ENCODE measurements around the gene ALOX5. TPM values are rescaled to one million over a fixed set of nuclear protein-coding genes. Genes with fewer than 3 reads are reported as not detected.
"Not testable (repeated sequence)": the region's sequence is repeated elsewhere in the genome, so short reads cannot be mapped to it uniquely, and the experiment has no call there.

Gene ALOX5
- total RNA-seq, 1 experiment from 2014 or later, result 6.1 TPM

DNA sequence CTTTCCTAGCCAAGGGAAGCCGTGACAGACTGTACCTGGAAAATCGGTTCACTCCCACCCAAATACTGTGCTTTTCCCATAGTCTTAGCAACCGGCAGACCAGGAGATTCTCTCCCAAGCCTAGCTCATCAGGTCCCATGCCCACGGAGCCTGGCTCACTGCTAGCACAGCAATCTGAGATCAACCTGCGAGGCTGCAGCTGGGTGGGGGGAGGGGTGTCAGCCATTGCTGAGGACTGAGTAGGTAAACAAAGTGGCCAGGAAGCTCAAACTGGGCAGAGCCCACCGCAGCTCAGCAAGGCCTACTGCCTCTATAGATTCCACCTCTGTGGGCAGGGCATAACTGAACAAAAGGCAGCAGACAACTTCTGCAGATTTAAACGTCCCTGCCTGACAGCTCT lies 15.1 kb upstream of the ALOX5 start:
- RAD21 ChIA-PET (ENCODE audit: low non-redundant PET in 1 of 2, low total read pairs in 2 of 2, uncharacterized antibody in 2 of 2, unreplicated experiment in 2 of 2); BruUV-seq (replicated peaks); H3K9me2 ChIP-seq (ENCODE audit: insufficient read depth); H3K4me1 ChIP-seq (ENCODE audit: control insufficient read depth in 1 of 2, insufficient read depth in 2 of 2, low read length in 2 of 2); H3K4me2 ChIP-seq (ENCODE audit: low read length); ATAC-seq; H3K4me3 ChIP-seq (replicated peaks in 1 of 2; ENCODE audit: low read depth in 1 of 2, low read length in 2 of 2); H4K20me1 ChIP-seq (ENCODE audit: insufficient read depth); H3K36me3 ChIP-seq (ENCODE audit: control insufficient read depth in 1 of 2, insufficient read depth in 2 of 2, low read length in 2 of 2); POLR2A ChIA-PET; H3K79me2 ChIP-seq (ENCODE audit: insufficient read depth, low read length); intact Hi-C loops (cut with micrococcal nuclease); CTCF ChIA-PET; DNase-seq (ENCODE audit: low read depth, low spot score); H3K9me3 ChIP-seq (ENCODE audit: control insufficient read depth in 1 of 2, insufficient read depth in 1 of 2, low read depth in 1 of 2, low read length in 2 of 2); H2AFZ ChIP-seq (ENCODE audit: low read depth, low read length, poor library complexity, severe bottlenecking); H3K9ac ChIP-seq (ENCODE audit: low read length); H3K27ac ChIP-seq (ENCODE audit: low read depth, low read length): not testable (repeated sequence)
- peaks cover 29% of the 10 kb centered on the region; the same call in 1 of the 2 replicates for H3K27me3 ChIP-seq (ENCODE audit: insufficient read depth, low read length)

DNA sequence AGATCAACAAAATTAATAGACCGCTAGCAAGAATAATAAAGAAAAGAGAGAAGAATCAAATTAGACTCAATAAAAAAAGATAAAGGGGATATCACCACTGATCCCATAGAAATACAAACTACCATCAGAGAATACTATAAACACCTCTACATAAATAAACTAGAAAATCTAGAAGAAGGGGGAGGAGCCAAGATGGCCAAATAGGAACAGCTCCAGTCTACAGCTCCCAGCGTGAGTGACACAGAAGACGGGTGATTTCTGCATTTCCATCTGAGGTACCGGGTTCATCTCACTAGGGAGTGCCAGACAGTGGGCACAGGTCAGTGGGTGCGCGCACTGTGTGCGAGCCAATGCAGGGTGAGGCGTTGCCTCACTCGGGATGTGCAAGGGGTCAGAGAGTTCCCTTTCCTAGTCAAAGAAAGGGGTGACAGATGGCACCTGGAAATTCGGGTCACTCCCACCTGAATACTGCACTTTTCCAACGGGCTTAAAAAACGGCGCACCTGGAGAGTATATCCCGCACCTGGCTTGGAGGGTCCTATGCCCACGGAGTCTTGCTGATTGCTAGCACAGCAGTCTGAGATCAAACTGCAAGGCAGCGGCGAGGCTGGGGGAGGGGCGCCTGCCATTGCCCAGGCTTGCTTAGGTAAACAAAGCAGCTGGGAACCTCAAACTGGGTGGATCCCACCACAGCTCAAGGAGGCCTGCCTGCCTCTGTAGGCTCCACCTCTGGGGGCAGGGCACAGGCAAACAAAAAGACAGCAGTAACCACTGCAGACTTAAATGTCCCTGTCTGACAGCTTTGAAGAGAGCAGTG lies 11.8 kb upstream of the ALOX5 start:
- H3K4me1 ChIP-seq (ENCODE audit: control insufficient read depth in 1 of 2, insufficient read depth in 2 of 2, low read length in 2 of 2); POLR2A ChIA-PET; DNase-seq (ENCODE audit: low read depth, low spot score); H3K9me3 ChIP-seq (ENCODE audit: control insufficient read depth in 1 of 2, insufficient read depth in 1 of 2, low read depth in 1 of 2, low read length in 2 of 2); H2AFZ ChIP-seq (ENCODE audit: low read depth, low read length, poor library complexity, severe bottlenecking); H3K9me2 ChIP-seq (ENCODE audit: insufficient read depth); H3K27ac ChIP-seq (ENCODE audit: low read depth, low read length); H4K20me1 ChIP-seq (ENCODE audit: insufficient read depth); BruUV-seq (replicated peaks); ATAC-seq; H3K4me3 ChIP-seq (replicated peaks in 1 of 2; ENCODE audit: low read depth in 1 of 2, low read length in 2 of 2); RAD21 ChIA-PET (ENCODE audit: low non-redundant PET in 1 of 2, low total read pairs in 2 of 2, uncharacterized antibody in 2 of 2, unreplicated experiment in 2 of 2); CTCF ChIA-PET; H3K36me3 ChIP-seq (ENCODE audit: control insufficient read depth in 1 of 2, insufficient read depth in 2 of 2, low read length in 2 of 2); H3K9ac ChIP-seq (ENCODE audit: low read length); H3K27me3 ChIP-seq (ENCODE audit: insufficient read depth, low read length); H3K4me2 ChIP-seq (ENCODE audit: low read length); H3K79me2 ChIP-seq (ENCODE audit: insufficient read depth, low read length): not testable (repeated sequence)
- intact Hi-C loops (cut with micrococcal nuclease), result loop anchor here (1.0 kb wide), 1 partner anchor 47 kb away; the partner anchor contains the start of gene OR13A1

DNA sequence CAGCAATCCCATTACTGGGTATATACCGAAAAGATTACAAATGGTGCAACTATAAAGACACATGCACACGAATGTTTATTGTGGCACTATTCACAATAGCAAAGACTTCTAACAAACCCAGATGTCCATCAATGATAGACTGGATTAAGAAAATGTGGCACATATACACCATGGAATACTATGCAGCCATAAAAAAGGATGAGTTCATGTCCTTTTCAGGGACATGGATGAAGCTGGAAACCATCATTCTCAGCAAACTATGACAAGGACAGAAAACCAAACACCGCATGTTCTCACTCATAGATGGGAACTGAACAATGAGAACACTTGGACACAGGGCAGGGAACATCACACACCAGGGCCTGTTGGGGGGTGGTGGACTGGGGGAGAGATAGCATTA lies 6.4 kb upstream of the ALOX5 start:
- RAD21 ChIA-PET (ENCODE audit: low non-redundant PET in 1 of 2, low total read pairs in 2 of 2, uncharacterized antibody in 2 of 2, unreplicated experiment in 2 of 2); H3K4me3 ChIP-seq (replicated peaks in 1 of 2; ENCODE audit: low read depth in 1 of 2, low read length in 2 of 2); H3K4me2 ChIP-seq (ENCODE audit: low read length); H2AFZ ChIP-seq (ENCODE audit: low read depth, low read length, poor library complexity, severe bottlenecking); H4K20me1 ChIP-seq (ENCODE audit: insufficient read depth); CTCF ChIA-PET; H3K36me3 ChIP-seq (ENCODE audit: control insufficient read depth in 1 of 2, insufficient read depth in 2 of 2, low read length in 2 of 2); ATAC-seq; H3K79me2 ChIP-seq (ENCODE audit: insufficient read depth, low read length); intact Hi-C loops (cut with micrococcal nuclease); POLR2A ChIA-PET; DNase-seq (ENCODE audit: low read depth, low spot score); BruUV-seq (replicated peaks); H3K9me3 ChIP-seq (ENCODE audit: control insufficient read depth in 1 of 2, insufficient read depth in 1 of 2, low read depth in 1 of 2, low read length in 2 of 2); H3K9ac ChIP-seq (ENCODE audit: low read length); H3K4me1 ChIP-seq (ENCODE audit: control insufficient read depth in 1 of 2, insufficient read depth in 2 of 2, low read length in 2 of 2); H3K9me2 ChIP-seq (ENCODE audit: insufficient read depth); H3K27ac ChIP-seq (ENCODE audit: low read depth, low read length): not testable (repeated sequence)
- H3K27me3 ChIP-seq (ENCODE audit: insufficient read depth, low read length), result peaks cover 34% of the 10 kb centered on the region

Data from HCT116 (cell line).